ENCODE results near the gene MLLT3. TPM values are rescaled to one million over a fixed set of nuclear protein-coding genes. Genes with fewer than 3 reads are reported as not detected.

Gene MLLT3
- total and polyA plus RNA-seq, 9 donors = 8.7 to 15.4 (median 13.8) TPM

DNA sequence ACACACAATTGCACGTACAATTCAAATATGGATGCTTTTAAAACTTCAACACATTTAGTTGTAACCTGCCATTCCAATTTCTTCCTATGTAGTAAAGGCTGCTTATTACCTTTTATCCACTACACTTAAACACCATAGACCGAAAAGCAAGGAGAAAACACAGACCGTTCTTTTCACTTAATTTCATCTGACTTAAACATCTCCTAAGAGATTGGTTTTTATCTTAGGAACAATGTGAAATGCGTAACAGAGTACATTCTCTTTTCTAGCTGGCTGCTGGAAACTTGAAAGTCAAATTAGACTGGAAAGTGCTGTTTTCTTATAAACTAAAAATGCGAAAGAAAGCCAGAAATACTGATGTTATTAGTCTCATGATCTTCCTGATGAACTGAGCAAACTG lies 241.8 kb downstream of the MLLT3 start:
- intact Hi-C loops (cut with DNase I) = loop anchor here in 1 of 4 donors (10.0 kb wide), 1 partner anchor 64 kb away; no protein-coding TSS in a partner anchor
- no peaks in the 10 kb centered on the region for H3K4me1 ChIP-seq (ENCODE audit: insufficient read depth)
- H3K27ac ChIP-seq = no peak overlapping the region
- no peaks in the 10 kb centered on the region for H3K27me3 ChIP-seq
- WGBS, 3 donors = 58 to 88% (median 87%) methylated on average over 5 of the region's 5 CpGs
- H3K4me3 ChIP-seq = no peak overlapping the region
- H3K36me3 ChIP-seq = no peaks in the 10 kb centered on the region
- TF ChIP-seq, protein P1, sequence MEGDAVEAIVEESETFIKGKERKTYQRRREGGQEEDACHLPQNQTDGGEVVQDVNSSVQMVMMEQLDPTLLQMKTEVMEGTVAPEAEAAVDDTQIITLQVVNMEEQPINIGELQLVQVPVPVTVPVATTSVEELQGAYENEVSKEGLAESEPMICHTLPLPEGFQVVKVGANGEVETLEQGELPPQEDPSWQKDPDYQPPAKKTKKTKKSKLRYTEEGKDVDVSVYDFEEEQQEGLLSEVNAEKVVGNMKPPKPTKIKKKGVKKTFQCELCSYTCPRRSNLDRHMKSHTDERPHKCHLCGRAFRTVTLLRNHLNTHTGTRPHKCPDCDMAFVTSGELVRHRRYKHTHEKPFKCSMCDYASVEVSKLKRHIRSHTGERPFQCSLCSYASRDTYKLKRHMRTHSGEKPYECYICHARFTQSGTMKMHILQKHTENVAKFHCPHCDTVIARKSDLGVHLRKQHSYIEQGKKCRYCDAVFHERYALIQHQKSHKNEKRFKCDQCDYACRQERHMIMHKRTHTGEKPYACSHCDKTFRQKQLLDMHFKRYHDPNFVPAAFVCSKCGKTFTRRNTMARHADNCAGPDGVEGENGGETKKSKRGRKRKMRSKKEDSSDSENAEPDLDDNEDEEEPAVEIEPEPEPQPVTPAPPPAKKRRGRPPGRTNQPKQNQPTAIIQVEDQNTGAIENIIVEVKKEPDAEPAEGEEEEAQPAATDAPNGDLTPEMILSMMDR (IDR thresholded peaks at IDR 0.05) = no peak
- TF ChIP-seq POLR2A (IDR thresholded peaks at IDR 0.05) = no peak
- TF ChIP-seq EP300 (IDR thresholded peaks at IDR 0.05) = no peak
- no peaks in the 10 kb centered on the region for H3K9me3 ChIP-seq
- DNase-seq = no peak

DNA sequence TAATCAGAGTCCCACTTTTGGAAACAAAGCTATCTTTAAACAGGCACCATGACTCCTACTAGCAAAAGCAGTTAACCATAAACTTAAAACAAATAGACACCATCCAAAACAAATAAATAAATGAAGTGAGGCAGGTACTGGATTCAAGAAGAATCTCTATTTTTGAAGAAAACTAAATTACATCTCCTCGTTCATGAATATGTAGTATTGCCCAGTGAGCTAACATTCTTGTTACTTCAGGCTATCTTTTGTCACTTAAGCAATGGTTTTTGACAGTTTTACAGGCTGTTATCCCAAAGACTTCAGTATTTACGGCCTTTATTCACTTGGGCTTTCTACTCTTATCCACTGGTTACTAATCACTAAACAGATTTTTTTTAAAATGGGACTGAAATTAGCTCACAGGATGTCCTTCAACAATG lies 242.5 kb downstream of the MLLT3 start:
- H3K4me1 ChIP-seq (ENCODE audit: insufficient read depth) = no peaks in the 10 kb centered on the region
- H3K27me3 ChIP-seq = no peaks in the 10 kb centered on the region
- no peak for DNase-seq
- H3K4me3 ChIP-seq = no peak overlapping the region
- TF ChIP-seq EP300 (IDR thresholded peaks at IDR 0.05) (no peak), POLR2A (IDR thresholded peaks at IDR 0.05) (no peak)
- TF ChIP-seq, protein P1 (IDR thresholded peaks at IDR 0.05) = no peak
- H3K9me3 ChIP-seq = no peaks in the 10 kb centered on the region
- H3K36me3 ChIP-seq = no peaks in the 10 kb centered on the region
- H3K27ac ChIP-seq = no peak overlapping the region
- 73 to 94% (median 84%) methylated on average over 2 of the region's 2 CpGs for WGBS, 3 donors
- intact Hi-C loops (cut with DNase I) = loop anchor here in 1 of 4 donors (10.0 kb wide), 1 partner anchor 65 kb away; no protein-coding TSS in a partner anchor

DNA sequence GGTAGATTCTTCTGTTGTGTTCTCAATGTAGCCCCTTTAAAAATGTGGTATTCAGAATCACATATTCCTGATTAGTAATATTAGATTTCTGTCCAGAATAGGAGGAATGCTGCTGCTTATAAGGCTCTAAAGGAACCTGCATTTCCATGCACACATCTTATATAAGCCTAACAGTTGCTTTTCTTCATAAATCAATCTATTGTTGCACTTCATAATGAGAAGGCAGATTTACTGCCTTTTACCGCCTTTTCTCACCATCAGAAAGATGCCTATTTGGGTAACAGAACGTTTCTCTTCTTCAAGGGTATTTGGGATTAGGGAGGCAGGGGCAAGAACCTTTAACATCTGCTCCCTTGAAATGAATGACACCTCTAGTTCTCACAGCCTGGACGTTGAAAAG lies 243.4 kb downstream of the MLLT3 start:
- DNase-seq = no peak
- intact Hi-C loops (cut with DNase I) = no loop called here

DNA sequence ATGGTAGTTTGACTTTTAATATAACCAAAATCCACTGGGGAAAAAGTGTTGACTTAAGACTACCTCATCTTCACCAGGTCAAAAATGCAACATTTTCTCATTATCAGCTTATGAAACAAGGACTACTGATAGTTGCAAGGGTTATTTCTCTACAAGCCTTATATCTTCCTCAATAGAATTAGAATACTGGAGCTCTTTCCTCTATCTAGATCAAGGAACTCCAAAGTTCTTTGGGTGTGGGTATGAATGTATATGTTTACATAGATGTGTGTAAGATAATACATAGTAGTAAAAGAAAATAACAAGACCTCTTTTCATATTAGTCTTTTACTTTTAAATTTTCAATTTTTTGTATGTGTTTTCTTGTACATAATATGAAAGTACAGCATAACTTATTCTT lies 244.5 kb downstream of the MLLT3 start:
- H3K27ac ChIP-seq = no peak overlapping the region
- no peaks in the 10 kb centered on the region for H3K4me1 ChIP-seq (ENCODE audit: insufficient read depth)
- H3K9me3 ChIP-seq = no peaks in the 10 kb centered on the region
- TF ChIP-seq POLR2A (IDR thresholded peaks at IDR 0.05) (no peak), EP300 (IDR thresholded peaks at IDR 0.05) (no peak)
- TF ChIP-seq, protein P1 (IDR thresholded peaks at IDR 0.05) = no peak
- H3K4me3 ChIP-seq = no peak overlapping the region
- no peaks in the 10 kb centered on the region for H3K27me3 ChIP-seq
- no peaks in the 10 kb centered on the region for H3K36me3 ChIP-seq
- intact Hi-C loops (cut with DNase I) = no loop called here
- no peak for DNase-seq

More for the DNA sequence above, 243.4 kb downstream of the MLLT3 start:
- H3K27ac ChIP-seq = no peak overlapping the region
- H3K4me1 ChIP-seq (ENCODE audit: insufficient read depth) = no peaks in the 10 kb centered on the region
- TF ChIP-seq EP300 (IDR thresholded peaks at IDR 0.05) (no peak), POLR2A (IDR thresholded peaks at IDR 0.05) (no peak)
- TF ChIP-seq, protein P1 (IDR thresholded peaks at IDR 0.05) = no peak
- H3K36me3 ChIP-seq = no peaks in the 10 kb centered on the region
- H3K9me3 ChIP-seq = no peaks in the 10 kb centered on the region
- 74 to 79% (median 75%) methylated on average over 3 of the region's 3 CpGs for WGBS, 3 donors
- no peak overlapping the region for H3K4me3 ChIP-seq
- no peaks in the 10 kb centered on the region for H3K27me3 ChIP-seq
